NCI-H526 treated with DMSO at 0.1 percent for 48 hours (cell line): Measurements from ENCODE around the gene FNDC11.
"Not testable (repeated sequence)": the region's sequence is repeated elsewhere in the genome, so short reads cannot be mapped to it uniquely, and the experiment has no call there.

ENCODE experiments used
- DNase-seq: peaks from one replicate; lab custom pipeline; 2025; lab: John Stamatoyannopoulos, UW

The FNDC11 gene

GRCh38 chr20:63567386-63568169 is 13.6 kb downstream of the FNDC11 start:
- DNase-seq: no peak

DNA sequence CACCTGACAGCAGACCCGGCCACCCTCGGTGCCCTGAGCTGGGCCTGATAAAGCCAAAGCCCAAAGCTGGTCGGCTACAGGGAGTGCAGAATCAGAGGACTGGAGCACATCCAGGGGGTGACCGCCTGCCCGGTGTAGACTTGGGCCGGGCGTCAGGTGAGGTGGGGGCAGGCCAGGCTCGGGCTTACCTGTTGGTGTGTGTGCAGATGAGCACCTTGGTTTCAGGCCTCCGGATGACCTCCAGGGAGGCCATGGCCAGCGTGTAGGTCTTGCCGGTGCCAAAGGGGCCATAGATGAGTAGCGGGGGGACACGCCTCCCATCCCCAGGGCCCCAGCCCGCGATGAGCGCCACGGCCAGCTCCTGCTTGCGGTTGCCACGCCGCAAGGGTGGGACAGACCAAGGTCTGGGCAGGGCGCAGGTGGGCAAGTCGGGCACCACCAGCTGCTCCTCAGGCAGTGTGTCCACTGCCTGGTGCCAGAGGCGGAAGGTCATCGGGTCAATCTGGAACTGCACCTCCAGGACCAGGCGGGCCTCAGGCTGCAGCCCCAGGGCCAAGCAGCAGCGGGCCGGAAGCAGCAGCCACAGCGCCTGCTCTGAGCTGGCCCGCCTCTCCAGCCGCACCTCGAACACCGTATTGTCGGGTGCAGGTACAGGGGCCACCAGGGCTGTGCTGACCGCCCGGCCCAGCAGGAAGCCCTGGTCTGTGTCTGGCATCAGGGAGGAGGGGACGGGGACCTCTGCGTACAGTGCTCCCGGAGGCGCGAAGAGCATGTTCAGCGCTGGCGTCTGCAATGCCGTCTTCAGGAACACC is 14.4 kb downstream of the FNDC11 start:
- no peak for DNase-seq

DNA sequence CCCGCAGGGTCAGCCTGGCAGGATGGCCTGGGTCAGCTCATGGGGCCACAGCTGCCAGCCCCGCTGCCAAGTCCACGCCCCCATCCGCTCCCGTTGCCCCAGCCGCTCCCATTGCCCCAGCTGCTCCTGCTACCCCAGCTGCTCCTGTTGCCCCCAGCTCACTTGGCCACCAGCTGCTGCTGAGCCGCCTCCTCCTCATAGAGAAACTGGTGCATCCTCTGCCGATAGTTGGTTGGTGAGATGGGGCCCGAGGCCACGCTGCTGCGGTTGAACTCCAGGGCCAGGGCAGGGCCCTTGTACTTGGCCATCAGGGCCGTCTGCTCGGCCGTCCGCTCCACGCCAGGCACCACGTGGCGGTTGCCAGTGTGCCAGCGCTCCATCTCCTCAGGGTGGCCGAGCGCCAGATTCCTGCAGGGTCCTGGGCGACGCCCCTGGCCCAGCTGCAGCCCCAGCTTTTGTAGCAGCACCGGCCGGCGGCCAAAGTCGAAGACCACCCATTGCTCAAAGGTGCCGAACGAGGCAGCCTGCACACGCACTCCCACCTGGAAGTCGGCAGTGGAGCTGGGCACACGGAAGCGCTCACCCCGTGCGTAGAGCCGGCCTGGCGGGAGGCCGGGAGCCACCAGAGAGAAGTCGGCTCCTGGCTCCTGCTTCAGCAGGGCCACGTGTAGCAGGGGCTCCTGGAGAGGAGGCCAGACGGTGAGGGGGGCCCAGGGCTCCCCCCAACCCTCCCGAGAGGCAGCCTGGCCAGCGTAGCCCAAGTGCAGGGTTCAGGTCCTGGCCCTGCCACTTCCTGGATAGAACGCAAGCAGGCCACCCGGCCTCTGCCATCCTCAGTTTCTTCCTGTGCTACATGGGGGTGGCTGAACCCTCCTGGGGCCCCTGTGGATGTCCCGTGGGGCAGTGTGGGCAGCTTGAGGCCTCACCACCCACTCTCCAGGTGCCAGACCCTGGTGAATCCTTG is 15.3 kb downstream of the FNDC11 start:
- DNase-seq: no peak

- DNase-seq: no peak
Measured at GRCh38 chr20:63570281-63571086, 16.5 kb downstream of the FNDC11 start.

DNA sequence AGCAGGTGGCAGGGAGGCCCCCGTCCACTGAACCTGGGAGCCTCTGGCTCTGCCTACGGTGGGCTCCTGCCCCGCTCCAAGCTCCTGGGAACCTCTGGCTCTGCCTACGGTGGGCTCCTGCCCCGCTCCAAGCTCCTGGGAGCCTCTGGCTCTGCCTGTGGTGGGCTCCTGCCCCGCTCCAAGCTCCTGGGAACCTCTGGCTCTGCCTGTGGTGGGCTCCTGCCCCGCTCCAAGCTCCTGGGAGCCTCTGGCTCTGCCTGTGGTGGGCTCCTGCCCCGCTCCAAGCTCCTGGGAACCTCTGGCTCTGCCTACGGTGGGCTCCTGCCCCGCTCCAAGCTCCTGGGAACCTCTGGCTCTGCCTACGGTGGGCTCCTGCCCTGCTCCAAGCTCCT is 17.1 kb downstream of the FNDC11 start:
- not testable (repeated sequence) for DNase-seq

GRCh38 chr20:63572071-63572787 is 18.3 kb downstream of the FNDC11 start:
- no peak for DNase-seq

DNA sequence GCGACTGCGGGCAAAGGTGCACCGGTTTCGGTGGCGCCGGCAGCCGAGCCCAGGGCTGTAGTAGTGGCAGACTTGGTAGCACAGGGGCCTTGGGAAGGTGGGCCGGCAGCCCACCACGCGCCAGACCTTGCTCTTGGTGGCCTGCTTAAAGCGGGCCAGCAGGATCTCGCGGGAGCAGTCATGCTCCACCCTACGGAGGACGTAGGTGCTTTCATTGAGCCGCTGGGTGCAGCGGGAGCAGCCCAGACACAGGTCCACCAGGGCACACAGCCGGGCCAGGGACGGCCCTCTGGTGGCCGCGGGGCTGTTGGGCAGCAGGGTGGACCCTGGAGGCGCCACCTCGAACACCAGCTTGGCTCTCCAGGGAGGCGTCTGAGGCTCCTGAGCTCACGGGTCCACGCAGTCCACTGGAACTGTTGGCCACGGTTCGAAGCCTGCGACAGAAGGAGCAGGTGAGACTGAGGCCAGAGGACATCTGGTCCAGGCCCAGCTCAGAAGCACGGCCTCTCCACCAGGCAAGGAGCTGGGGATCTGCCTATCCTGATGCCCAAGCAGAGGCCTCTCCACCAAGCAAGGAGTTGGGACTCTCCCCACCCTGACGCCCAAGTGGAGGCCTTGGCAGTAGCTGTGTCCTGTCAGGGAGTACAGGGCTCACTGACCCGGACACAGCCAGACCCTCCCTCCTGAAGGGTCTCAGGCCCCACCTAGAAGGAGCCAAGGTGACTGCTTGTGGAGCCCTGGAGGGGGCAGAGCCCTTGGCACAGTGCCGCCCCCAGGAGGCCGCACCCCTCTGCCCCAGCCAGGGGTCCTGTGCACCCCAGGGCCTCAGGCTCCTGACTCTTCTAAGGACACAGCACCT is 19.1 kb downstream of the FNDC11 start:
- DNase-seq: no peak

GRCh38 chr20:63573647-63574131 is 19.7 kb downstream of the FNDC11 start:
- DNase-seq: no peak

GRCh38 chr20:63574156-63574828 is 20.3 kb downstream of the FNDC11 start, which contains the start of gene HELZ2:
Gene HELZ2 (minus strand): TSS chr20:63574239. CDS start chr20:63572385, 1,854 bp downstream.
- peak; percentile 19 for DNase-seq

DNA sequence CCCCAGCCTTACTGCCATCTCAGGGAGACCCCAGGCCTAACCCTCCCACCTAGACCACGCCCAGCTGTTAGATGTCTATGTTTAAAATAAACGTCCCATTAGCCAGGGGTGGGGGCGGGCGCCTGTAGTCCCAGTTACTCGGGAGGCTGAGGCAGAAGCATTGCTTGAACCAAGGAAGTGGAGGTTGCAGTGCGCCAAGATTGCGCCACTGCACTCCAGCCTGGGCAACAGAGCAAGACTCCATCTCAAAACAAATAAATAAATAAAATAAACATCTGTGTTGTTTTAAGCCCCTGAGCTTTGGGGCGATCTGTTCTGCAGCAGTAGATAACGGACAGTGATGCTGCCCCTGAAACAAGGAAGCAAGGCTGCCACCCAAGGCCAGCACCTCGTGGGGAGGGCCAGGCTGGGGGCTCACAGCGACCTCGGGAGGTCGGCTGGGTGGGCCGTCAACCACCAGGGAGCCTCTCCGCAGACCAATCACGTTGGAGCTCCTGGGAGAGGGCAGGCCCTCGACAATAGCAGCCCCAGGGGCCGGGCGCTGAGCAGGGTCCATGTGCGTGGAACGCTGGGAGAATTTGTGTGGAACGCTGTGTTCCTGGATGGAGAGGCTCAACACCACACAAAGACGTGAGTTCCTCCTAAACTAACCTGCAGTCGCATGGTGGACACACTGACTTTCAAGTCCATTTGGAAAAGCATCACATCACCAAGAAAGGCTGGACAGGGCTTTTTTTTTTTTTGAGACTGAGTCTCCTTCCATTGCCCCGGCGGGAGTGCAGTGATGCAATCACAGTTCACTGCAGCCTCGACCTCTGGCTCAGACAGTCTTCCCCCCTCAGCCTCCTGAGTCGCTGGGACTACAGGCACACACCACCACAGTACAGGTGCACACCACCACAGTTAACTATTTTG is 21.1 kb downstream of the FNDC11 start:
- no peak for DNase-seq

- no peak for DNase-seq
Measured at GRCh38 chr20:63576311-63576710, 22.4 kb downstream of the FNDC11 start.

GRCh38 chr20:63577317-63577894 is 23.4 kb downstream of the FNDC11 start:
- no peak for DNase-seq

DNA sequence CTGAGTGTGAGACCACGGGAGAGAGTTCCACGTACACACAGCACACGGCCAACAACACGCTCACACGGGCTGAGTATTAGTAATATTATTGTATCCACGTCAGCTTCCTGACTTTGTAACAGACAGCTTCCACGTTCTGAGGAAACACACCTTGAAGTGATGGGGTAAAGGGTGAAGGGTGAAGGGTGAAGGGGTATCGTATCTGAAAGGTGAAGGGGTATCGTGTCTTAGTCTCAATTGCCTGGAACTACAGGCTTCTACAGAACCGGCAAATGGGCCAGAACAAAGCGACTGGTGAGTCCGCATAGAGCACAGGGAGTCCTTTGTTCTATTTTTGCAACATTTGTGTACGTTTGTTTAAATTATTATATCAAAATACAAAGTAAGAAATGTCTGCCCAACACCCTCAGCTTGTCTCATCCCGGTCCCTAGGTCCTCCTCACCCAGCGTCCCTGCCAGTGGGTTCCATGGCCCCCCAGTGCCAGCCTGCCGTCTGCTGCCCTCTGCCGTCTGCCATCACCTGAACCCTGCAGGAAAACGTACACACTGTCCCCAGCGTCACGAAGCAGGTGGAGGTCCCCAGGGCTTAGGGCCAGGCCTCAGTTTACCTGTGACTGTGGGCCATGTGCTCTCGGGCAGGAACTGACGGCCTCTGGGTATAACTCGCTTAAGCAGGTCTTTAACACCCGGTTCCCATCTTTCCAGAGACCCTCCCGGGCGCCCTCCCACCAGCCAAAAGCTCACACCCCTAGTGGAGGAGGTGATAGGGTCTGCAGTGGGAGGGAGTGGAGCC is 24.5 kb downstream of the FNDC11 start:
- DNase-seq: no peak

DNA sequence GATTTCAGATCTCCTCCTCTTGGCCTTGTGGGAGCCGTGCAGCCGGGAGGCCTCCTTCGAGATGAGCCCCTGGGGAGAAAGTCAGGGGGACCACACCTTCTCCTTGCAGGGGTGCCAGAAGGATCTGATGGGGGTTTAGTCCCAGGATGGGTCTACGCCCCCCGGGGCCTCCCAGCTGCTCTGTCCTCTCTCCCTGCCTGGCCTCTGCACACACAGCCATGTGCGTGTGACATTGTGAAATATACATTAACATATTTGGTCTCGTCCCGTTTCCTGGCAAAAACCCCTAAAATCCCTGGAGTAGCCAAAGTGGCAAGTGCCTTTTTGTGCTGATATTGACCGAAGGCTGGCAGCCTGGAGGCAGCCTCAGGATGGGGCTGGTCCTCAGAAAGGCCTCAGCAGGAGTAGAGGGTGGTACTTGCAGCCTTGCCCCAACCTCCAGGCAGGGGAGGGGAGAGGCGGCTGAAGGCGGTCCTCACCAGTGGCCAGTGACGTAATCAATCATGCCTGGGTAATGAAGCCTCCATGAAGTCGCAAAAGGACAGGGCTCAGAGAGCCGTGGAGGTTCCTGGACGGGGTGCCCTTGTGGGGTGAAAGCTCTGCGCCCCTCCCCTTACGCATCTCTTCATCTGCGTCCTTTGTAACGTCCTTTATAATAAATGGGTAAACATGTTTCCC is 25.2 kb downstream of the FNDC11 start:
- DNase-seq: no peak

GRCh38 chr20:63580796-63581461 is 27.0 kb downstream of the FNDC11 start:
- peak; percentile 47 for DNase-seq
